Activated CD4-positive, alpha-beta T cell treated with anti-CD3 and anti-CD28 coated beads, Interleukin-2, amount 10 ng/mL, durations not matched to agents 7 days and 5 days (primary cell): ENCODE data around the gene PKP3. TPM values are rescaled to one million over a fixed set of nuclear protein-coding genes. Genes with fewer than 3 reads are reported as not detected.
"Not testable (repeated sequence)": the region's sequence is repeated elsewhere in the genome, so short reads cannot be mapped to it uniquely, and the experiment has no call there.

ENCODE experiments used
- CTCF ChIA-PET: fragments of 350-600 bp; sonication (Branson Sonifier 250); formaldehyde crosslinking; loops from one replicate; lab custom pipeline; 2021; ENCODE audit warnings: antibody characterized with exemption; lab: Charles Lee
- POLR2A ChIA-PET: fragments of 350-600 bp; sonication (Branson Sonifier 250); formaldehyde crosslinking; loops from one replicate; lab custom pipeline; 2021; ENCODE audit warnings: antibody characterized with exemption; lab: Charles Lee
- DNase-seq: peaks from one replicate; pipeline ENCODE4 v3.0.0-alpha.2; 2020
- H3K27ac Mint-ChIP-seq: one replicate; pipeline ENCODE4 v1.8.0; 2021; ENCODE audit warnings: mild to moderate bottlenecking, moderate library complexity, mixed read lengths
- H3K27me3 Mint-ChIP-seq: one replicate; pipeline ENCODE4 v1.8.0; 2021; ENCODE audit warnings: mixed read lengths
- H3K36me3 Mint-ChIP-seq: one replicate; pipeline ENCODE4 v1.8.0; 2021; ENCODE audit warnings: low read depth, mixed read lengths
- H3K4me1 Mint-ChIP-seq: one replicate; pipeline ENCODE4 v1.8.0; 2021; ENCODE audit warnings: mixed read lengths
- H3K4me3 Mint-ChIP-seq: one replicate; pipeline ENCODE4 v1.8.0; 2021; ENCODE audit warnings: mild to moderate bottlenecking, moderate library complexity, mixed read lengths
- H3K9me3 Mint-ChIP-seq: one replicate; pipeline ENCODE4 v1.8.0; 2021; ENCODE audit warnings: mixed read lengths
- total RNA-seq, 2 experiments: library from RNA; stranded (reverse); gene quantifications; one replicate each; pipeline ENCODE4 v1.2.3, GENCODE V29; 2021

The PKP3 gene, protein sequence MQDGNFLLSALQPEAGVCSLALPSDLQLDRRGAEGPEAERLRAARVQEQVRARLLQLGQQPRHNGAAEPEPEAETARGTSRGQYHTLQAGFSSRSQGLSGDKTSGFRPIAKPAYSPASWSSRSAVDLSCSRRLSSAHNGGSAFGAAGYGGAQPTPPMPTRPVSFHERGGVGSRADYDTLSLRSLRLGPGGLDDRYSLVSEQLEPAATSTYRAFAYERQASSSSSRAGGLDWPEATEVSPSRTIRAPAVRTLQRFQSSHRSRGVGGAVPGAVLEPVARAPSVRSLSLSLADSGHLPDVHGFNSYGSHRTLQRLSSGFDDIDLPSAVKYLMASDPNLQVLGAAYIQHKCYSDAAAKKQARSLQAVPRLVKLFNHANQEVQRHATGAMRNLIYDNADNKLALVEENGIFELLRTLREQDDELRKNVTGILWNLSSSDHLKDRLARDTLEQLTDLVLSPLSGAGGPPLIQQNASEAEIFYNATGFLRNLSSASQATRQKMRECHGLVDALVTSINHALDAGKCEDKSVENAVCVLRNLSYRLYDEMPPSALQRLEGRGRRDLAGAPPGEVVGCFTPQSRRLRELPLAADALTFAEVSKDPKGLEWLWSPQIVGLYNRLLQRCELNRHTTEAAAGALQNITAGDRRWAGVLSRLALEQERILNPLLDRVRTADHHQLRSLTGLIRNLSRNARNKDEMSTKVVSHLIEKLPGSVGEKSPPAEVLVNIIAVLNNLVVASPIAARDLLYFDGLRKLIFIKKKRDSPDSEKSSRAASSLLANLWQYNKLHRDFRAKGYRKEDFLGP
- total RNA-seq, result not detected

DNA sequence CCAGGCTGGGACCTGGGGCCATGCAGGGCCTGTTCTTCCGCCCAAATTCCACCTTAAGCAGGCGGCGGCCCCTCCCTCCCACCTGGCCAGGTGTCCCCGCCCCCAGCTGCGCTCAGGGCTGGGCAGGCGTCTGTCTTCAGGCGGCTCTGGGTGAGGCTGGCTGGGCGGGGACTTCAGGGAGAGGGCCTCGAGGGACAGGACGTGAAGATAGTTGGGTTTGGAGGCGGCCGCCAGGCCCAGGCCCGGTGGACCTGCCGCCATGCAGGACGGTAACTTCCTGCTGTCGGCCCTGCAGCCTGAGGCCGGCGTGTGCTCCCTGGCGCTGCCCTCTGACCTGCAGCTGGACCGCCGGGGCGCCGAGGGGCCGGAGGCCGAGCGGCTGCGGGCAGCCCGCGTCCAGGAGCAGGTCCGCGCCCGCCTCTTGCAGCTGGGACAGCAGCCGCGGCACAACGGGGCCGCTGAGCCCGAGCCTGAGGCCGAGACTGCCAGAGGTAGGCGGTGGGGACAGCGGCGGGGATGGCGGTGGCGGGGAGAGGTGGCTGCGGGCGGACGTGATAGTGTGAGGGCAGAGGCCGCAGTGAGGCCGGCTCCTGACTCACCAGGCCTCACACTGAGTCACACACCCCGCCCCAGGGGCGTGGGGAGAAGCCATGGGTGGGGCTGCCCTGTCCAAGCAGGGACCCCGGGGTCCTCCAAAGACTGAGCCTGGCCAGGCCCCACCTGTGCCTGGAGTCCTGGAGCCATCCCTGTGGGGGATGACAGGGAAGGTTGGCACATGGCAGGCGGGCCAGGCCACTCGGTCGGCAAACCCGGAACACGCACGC lies at the start of gene PKP3:
Gene PKP3 (plus strand): TSS at position 176 of the 824 bp plus-strand sequence. CDS start 84 bp downstream, at position 260.
- Mint-ChIP-seq H3K27me3 (peaks cover 2% of the 10 kb centered on the region), H3K36me3 (no peaks in the 10 kb centered on the region), H3K4me1 (peaks cover 5% of the 10 kb centered on the region), H3K4me3 (no peak within 1 kb of the TSS), H3K27ac (no peak within 1 kb of the TSS), H3K9me3 (peaks cover 2% of the 10 kb centered on the region)
- DNase-seq, result no peak
- ChIA-PET CTCF (no interaction called here), POLR2A (no interaction called here)

DNA sequence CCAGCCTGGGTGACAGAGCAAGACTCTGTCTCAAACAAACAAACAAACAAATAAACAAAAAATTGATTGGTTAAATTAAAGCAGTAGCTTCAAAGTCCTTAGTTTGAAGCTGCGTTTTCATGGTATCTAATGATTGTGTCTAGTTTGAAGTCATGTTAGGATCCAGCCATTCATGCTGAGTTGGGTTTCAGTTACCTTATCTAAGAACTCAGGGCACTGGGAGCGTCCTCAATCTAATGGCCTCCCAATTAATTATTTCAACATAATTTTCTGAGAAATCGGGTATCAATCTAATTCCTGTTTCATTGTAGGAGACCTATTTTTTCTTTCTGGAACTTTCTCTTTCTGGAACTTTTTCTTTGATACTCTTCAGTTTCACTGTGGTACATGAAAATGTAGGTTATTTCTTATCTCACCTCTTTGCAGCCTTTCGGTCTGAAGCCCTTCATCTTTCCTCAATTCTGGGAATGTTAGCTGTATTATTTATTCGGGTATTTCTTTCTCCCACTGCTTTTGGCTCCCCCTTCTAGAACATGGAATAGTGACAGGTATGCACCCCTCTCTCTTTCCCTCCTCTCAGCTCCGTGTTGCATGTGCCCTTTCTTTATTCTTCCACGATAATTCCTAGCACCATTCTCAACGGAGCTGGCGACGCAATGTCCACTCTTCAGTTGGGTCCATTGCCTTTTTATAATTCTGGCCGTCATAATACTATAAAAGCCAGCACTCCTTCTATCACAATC lies 49.0 kb upstream of the PKP3 start:
- Mint-ChIP-seq H3K4me1 (peaks cover 19% of the 10 kb centered on the region), H3K9me3 (peaks cover 2% of the 10 kb centered on the region), H3K4me3 (no peak overlapping the region), H3K27ac (no peak overlapping the region), H3K27me3 (peaks cover 19% of the 10 kb centered on the region), H3K36me3 (peaks cover 5% of the 10 kb centered on the region)
- DNase-seq, result no peak
- ChIA-PET CTCF (interaction anchor here (0.6 to 1.6 kb wide), 6 partner anchors 8 to 174 kb away, joined by 3 to 5 read pairs (median 3); partner anchors contain the start of gene NLRP6), POLR2A (no interaction called here)

- no peaks in the 10 kb centered on the region for H3K36me3 Mint-ChIP-seq
- peaks cover 21% of the 10 kb centered on the region for H3K4me1 Mint-ChIP-seq
Measured at GRCh38 chr11:346529-346928, 47.5 kb upstream of the PKP3 start.

GRCh38 chr11:349270-349954 lies 44.6 kb upstream of the PKP3 start:
- H3K27ac Mint-ChIP-seq, H3K27me3 Mint-ChIP-seq, POLR2A ChIA-PET, H3K9me3 Mint-ChIP-seq, H3K4me3 Mint-ChIP-seq, H3K36me3 Mint-ChIP-seq, DNase-seq: not testable (repeated sequence)
- CTCF ChIA-PET, result interaction anchor here (0.6 to 1.0 kb wide), 3 partner anchors 15 to 48 kb away, joined by 3 read pairs; no protein-coding TSS in a partner anchor
- H3K4me1 Mint-ChIP-seq, result peaks cover 35% of the 10 kb centered on the region

More at GRCh38 chr11:346529-346928, 47.5 kb upstream of the PKP3 start:
- Mint-ChIP-seq H3K27me3 (peaks cover 8% of the 10 kb centered on the region), H3K9me3 (peaks cover 1% of the 10 kb centered on the region), H3K4me3 (no peak overlapping the region), H3K27ac (no peak overlapping the region)
- no peak for DNase-seq
- ChIA-PET CTCF (interaction anchor here (1.6 kb wide), 1 partner anchor 16 kb away, joined by 5 read pairs; no protein-coding TSS in a partner anchor), POLR2A (no interaction called here)

- POLR2A ChIA-PET, H3K36me3 Mint-ChIP-seq, H3K4me3 Mint-ChIP-seq, H3K27ac Mint-ChIP-seq, H3K27me3 Mint-ChIP-seq, H3K9me3 Mint-ChIP-seq, DNase-seq: not testable (repeated sequence)
- peaks cover 41% of the 10 kb centered on the region for H3K4me1 Mint-ChIP-seq
- CTCF ChIA-PET, result interaction anchor here (1.0 kb wide), 1 partner anchor 99 kb away, joined by 3 read pairs; no protein-coding TSS in a partner anchor
Measured at GRCh38 chr11:350033-350722, 43.8 kb upstream of the PKP3 start.

GRCh38 chr11:350723-351255 lies 43.2 kb upstream of the PKP3 start:
- H3K36me3 Mint-ChIP-seq, result no peaks in the 10 kb centered on the region
- POLR2A ChIA-PET, result no interaction called here
- H3K4me3 Mint-ChIP-seq, result no peak overlapping the region
- CTCF ChIA-PET, result interaction anchor here (1.0 kb wide), 1 partner anchor 100 kb away, joined by 3 read pairs; no protein-coding TSS in a partner anchor
- no peak for DNase-seq
- peaks cover 44% of the 10 kb centered on the region for H3K4me1 Mint-ChIP-seq
- peaks cover 3% of the 10 kb centered on the region for H3K27me3 Mint-ChIP-seq
- H3K9me3 Mint-ChIP-seq, result no peaks in the 10 kb centered on the region
- no peak overlapping the region for H3K27ac Mint-ChIP-seq

GRCh38 chr11:351411-351810 lies 42.6 kb upstream of the PKP3 start:
- Mint-ChIP-seq H3K36me3 (no peaks in the 10 kb centered on the region), H3K4me3 (no peak overlapping the region), H3K4me1 (peaks cover 44% of the 10 kb centered on the region), H3K27me3 (peaks cover 1% of the 10 kb centered on the region), H3K27ac (no peak overlapping the region), H3K9me3 (no peaks in the 10 kb centered on the region)
- ChIA-PET CTCF (no interaction called here), POLR2A (no interaction called here)
- DNase-seq, result no peak

GRCh38 chr11:352456-353031 lies 41.5 kb upstream of the PKP3 start:
- no peaks in the 10 kb centered on the region for H3K9me3 Mint-ChIP-seq
- CTCF ChIA-PET, result interaction anchor here (1.1 kb wide), 1 partner anchor 8 kb away, joined by 3 read pairs; no protein-coding TSS in a partner anchor
- no peaks in the 10 kb centered on the region for H3K36me3 Mint-ChIP-seq
- H3K27me3 Mint-ChIP-seq, result no peaks in the 10 kb centered on the region
- no peak overlapping the region for H3K4me3 Mint-ChIP-seq
- H3K4me1 Mint-ChIP-seq, result peaks cover 44% of the 10 kb centered on the region
- peak overlapping the region; percentile 66 for H3K27ac Mint-ChIP-seq
- DNase-seq, result no peak
- POLR2A ChIA-PET, result no interaction called here

DNA sequence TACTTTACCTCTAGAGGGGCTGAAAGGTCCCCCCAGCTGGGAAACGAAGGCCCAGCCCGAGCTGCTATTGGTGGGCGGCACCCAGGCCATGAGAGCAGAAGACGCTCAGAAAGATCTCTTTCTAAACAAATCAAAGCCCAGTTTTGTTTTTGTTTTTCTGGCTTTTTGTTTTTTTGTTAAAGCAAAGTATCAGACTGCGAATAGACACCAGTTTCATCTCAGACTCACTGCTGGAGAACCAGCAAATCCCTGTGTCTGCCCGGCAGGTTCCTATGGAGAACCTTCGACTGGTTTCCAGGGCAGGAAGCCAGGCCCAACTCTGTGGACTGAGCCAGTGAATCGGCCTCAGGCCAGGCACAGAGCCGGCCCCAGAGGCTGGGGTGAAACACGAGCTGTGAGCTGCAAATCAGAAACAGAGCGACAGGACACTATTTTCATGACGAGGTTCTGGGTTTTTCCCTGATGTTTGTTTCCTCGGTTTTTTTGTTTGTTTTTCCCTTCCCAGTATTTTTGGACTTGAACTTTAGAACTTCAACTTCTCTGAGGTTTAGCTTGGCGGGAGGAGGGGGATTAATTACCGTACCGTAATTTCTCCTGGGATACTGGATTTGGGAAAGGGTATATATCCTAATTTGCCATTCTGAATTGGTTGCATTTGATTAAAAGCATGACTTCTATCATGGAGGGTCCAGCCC lies 40.7 kb upstream of the PKP3 start:
- POLR2A ChIA-PET, result no interaction called here
- DNase-seq, result no peak

More for the DNA sequence above, 40.7 kb upstream of the PKP3 start:
- H3K4me3 Mint-ChIP-seq, result peak overlapping the region; percentile 7
- peak overlapping the region; percentile 66 for H3K27ac Mint-ChIP-seq
- CTCF ChIA-PET, result interaction anchor here (1.1 kb wide), 1 partner anchor 8 kb away, joined by 3 read pairs; no protein-coding TSS in a partner anchor
- no peaks in the 10 kb centered on the region for H3K36me3 Mint-ChIP-seq
- no peaks in the 10 kb centered on the region for H3K27me3 Mint-ChIP-seq
- H3K9me3 Mint-ChIP-seq, result no peaks in the 10 kb centered on the region
- H3K4me1 Mint-ChIP-seq, result peaks cover 44% of the 10 kb centered on the region
